HAP-1 (cell line): ENCODE results near the gene ULBP2.

Experiments
- DNase-seq, 2 experiments: peaks; one replicate each; pipeline ENCODE4 v3.0.0-alpha.2; 2016 to 2020; ENCODE audit warnings: low spot score in 2 of 2
- H3K27me3 ChIP-seq: fragments of 250-450 bp; sonication (Bioruptor Pico); 2 replicates; pipeline ENCODE4 v1.5.1; 2020; ENCODE audit warnings: low read depth, mild to moderate bottlenecking, moderate library complexity
- H3K36me3 ChIP-seq: fragments of 250-450 bp; sonication (Bioruptor Pico); replicated peaks from 2 replicates; pipeline ENCODE4 v1.5.1; 2020; ENCODE audit warnings: mild to moderate bottlenecking
- H3K4me1 ChIP-seq: fragments of 250-450 bp; sonication (Bioruptor Pico); 2 replicates; pipeline ENCODE4 v1.5.1; 2020; ENCODE audit warnings: mild to moderate bottlenecking
- H3K4me3 ChIP-seq: fragments of 250-450 bp; sonication (Bioruptor Pico); 2 replicates; pipeline ENCODE4 v1.5.1; 2020; ENCODE audit warnings: mild to moderate bottlenecking, moderate library complexity
- H3K9me3 ChIP-seq: fragments of 250-450 bp; sonication (Bioruptor Pico); 2 replicates; pipeline ENCODE4 v1.5.1; 2020; ENCODE audit warnings: mild to moderate bottlenecking, moderate library complexity
- in situ Hi-C: fragments of 300-500 bp; cut with MboI; formaldehyde crosslinking; loops from 3 replicates; pipeline ENCODE4 v1.14.3; 2020; ENCODE audit warnings: low sequenced_read_pairs, inconsistent platforms, mixed read lengths

The ULBP2 gene, protein sequence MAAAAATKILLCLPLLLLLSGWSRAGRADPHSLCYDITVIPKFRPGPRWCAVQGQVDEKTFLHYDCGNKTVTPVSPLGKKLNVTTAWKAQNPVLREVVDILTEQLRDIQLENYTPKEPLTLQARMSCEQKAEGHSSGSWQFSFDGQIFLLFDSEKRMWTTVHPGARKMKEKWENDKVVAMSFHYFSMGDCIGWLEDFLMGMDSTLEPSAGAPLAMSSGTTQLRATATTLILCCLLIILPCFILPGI

DNA sequence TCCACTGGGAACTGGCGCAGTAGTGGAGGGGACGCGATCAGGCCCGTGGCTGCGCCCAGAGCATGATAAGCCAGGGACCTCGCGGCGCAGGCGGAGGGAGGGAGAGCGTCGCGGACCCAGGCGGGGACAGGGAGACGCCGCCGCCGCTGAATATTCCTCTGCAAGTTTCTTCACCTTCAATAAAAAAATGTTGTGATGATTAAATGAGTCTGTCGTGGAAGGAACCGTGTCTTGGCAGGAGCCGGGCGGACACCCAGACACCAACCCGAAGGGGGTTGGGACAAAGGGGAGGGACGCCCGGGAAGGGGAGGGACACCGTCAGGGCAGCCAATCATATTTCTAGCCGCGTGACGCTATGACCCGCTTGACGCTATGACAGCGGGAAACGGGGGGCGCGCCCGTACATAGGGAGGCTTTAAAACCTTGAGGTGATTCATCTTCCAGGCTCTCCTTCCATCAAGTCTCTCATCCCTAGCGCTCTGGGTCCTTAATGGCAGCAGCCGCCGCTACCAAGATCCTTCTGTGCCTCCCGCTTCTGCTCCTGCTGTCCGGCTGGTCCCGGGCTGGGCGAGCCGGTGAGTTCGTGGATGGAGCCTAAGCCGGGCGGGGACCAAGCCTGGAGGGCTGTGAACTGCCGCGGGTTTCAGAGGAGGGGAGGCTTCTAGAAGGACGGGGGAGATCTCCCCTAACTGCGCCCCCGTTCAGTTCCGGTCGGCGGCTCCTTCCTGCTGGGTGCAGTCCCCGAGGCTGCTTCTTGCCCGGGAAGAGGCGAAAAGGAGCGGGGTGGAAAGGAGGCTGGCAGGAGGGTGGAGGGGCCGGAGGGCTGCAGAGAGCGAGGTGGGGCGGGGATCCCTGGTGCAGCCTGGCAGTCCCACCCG lies at the start of gene ULBP2:
ULBP2 (plus strand) TSS at position 432 of the 878 bp plus-strand sequence; CDS start at position 491, 59 bp downstream.
- H3K27me3 ChIP-seq, result 0 out of 2 replicates have a peak, but pooled peaks cover 4% of the 10 kb centered on the region
- in situ Hi-C loops, result loop anchor here (25.0 kb wide), 2 partner anchors 395 to 870 kb away; no protein-coding TSS in a partner anchor
- H3K36me3 ChIP-seq, result no peaks in the 10 kb centered on the region
- no peaks in the 10 kb centered on the region for H3K9me3 ChIP-seq
- H3K4me1 ChIP-seq, result peaks cover 5% of the 10 kb centered on the region; the same call in 1 of the 2 replicates
- peak; percentile 85 to 92 for DNase-seq
- peak within 1 kb of the TSS; percentile 69 for H3K4me3 ChIP-seq

DNA sequence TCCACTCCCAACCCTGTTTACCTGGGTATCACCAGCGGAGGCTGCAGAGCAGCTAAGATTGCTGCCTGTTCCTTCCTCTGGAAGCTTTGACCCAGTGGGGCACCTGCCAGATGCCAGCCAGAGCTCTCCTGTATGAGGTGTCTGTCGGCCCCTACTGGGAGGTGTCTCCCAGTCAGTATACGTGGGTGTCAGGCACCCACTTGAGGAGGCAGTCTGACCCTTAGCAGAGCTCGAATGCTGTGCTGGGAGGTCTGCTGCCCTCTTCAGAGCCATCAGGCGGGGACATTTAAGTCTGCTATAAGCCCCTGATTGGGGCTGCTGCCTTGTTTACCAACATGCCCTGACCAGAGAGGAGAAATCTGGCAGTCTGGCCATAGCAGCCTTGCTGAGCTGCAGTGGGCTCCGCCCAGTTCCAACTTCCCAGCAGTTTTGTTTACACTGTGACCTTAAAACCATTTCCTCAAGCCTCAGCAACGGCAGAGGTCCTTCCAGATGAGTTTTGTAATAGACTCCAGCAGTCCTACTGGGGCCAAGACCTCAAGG lies 46.7 kb upstream of the ULBP2 start:
- H3K4me1 ChIP-seq, result no peaks in the 10 kb centered on the region
- DNase-seq, result no peak
- H3K9me3 ChIP-seq, result no peaks in the 10 kb centered on the region
- H3K27me3 ChIP-seq, result no peaks in the 10 kb centered on the region
- H3K4me3 ChIP-seq, result no peak overlapping the region
- no peaks in the 10 kb centered on the region for H3K36me3 ChIP-seq
- in situ Hi-C loops, result no loop called here

DNA sequence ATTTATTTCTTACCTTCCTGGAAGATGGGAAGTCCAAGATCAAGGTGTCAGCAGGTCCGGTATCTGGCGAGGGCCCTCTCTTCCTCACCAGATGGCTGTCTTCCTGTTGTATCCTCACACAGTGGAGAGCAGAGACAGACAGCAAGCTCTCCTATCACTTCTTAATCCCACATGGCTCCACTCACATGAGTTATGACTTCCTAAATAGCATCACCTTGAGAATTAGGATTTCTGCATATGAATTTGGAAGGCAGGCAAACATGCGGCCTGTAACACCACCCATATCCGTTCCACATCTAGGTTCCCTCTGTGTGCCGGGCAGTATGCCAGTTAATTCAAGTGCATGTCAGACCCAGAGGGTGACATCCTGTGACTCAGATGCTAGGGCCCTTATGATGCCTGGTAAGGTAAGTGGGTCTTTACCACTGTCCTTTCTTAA lies 46.0 kb upstream of the ULBP2 start:
- H3K36me3 ChIP-seq, result no peaks in the 10 kb centered on the region
- no peaks in the 10 kb centered on the region for H3K27me3 ChIP-seq
- H3K9me3 ChIP-seq, result no peaks in the 10 kb centered on the region
- no peaks in the 10 kb centered on the region for H3K4me1 ChIP-seq
- DNase-seq, result no peak
- in situ Hi-C loops, result no loop called here
- no peak overlapping the region for H3K4me3 ChIP-seq

DNA sequence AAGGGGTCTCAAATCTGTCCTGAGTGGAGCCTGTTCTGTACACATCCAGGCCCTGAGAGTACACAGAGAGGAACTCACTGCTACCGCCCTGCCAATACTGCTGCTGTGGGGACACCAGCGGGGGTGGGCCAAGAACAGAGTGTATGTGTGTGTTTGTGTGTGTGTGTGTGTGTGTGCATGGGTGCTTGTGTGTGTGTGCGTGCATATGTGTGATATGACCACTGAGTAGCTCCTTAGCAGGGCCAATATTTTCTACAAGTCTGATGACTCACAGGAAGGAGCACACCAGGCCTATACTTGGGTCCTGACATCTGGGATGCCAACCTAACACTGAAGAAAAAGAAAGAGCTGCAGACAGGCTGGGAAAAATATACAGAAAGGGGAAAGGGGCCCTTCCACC lies 45.3 kb upstream of the ULBP2 start:
- H3K4me1 ChIP-seq, result no peaks in the 10 kb centered on the region
- in situ Hi-C loops, result no loop called here
- no peaks in the 10 kb centered on the region for H3K36me3 ChIP-seq
- H3K27me3 ChIP-seq, result no peaks in the 10 kb centered on the region
- no peak overlapping the region for H3K4me3 ChIP-seq
- DNase-seq, result no peak
- H3K9me3 ChIP-seq, result no peaks in the 10 kb centered on the region

DNA sequence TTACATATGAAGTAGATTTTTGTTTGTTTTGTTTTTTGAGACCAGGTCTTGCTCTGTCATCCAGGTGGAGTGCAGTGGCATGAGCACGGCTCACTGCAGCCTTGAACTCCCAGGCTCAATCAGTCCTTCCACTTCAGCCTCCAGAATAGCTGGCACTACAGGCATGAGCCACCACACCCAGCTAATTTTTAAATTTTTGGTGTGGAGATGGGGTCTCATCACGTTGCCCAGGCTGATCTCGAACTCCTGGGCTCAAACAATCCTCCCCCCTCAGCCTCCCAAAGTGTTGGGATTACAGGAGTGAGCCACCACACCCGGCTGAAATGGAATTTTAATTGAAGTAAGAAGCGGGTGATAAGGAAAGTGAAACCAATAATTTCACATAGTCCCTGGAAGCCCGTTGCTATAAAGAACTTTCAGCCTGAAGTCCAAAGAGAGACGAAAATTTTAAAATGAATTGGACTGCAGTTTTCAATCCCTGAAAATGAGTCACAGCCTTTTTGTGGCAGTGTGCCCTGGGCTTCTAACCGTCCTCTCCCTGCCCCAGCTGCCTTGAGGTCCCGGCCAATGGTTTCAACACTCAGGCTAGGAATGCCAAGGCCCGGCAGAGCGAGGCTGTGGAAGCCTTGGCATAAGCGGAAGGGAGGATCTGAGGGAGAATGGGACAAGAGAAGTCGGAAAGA lies 44.7 kb upstream of the ULBP2 start:
- H3K4me1 ChIP-seq, result no peaks in the 10 kb centered on the region
- in situ Hi-C loops, result no loop called here
- no peaks in the 10 kb centered on the region for H3K36me3 ChIP-seq
- no peaks in the 10 kb centered on the region; the same call in 1 of the 2 replicates for H3K27me3 ChIP-seq
- H3K9me3 ChIP-seq, result no peaks in the 10 kb centered on the region
- H3K4me3 ChIP-seq, result no peak overlapping the region
- no peak for DNase-seq

DNA sequence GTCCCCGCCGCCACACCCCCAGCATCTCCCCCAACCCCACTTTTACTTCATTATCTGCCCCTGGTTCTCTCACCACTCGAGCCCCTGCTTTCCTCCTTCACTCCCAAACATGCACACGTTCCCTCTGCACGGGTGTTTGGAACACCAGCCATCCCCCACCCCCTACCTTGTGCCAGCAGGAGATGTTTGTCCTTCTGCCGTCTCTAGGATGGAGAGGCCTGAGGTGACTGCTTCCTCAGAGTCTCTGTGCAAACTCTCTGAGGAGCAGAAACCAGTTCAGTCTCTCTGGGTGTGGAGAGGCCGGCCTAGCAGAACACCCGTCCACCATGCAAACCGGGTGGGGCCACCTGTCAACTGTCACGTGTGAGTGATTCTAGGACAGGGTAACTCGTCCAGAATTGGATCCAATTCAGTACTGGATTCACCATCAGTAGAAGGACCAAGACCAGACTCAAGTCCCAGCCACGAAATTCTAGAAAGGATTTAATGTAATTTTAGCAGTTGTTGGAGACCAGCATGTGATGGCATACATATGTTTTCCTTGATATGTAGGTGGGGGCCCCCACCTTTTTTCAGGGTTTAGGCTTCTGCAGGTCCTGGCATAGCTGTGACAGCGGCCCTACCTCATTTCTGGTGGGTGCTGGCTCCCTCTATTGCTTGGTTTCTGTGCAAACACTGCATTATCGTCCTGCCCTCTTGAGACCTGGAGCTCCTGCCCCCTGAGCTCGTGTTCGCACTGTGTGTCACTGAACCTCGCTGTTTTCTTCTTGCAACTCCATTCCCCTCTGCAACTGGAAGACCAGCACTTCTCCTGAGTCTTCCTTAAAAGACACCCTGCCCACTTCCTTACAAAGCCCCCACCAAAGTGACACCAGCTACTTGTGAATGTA lies 43.7 kb upstream of the ULBP2 start, which contains the start of gene RAET1E:
RAET1E (minus strand) TSS at position 259 of the 890 bp plus-strand sequence. CDS start 7,212 bp downstream, outside the sequence.
- in situ Hi-C loops, result no loop called here
- Histone ChIP-seq H3K27me3 (no peaks in the 10 kb centered on the region; the same call in 1 of the 2 replicates), H3K9me3 (no peaks in the 10 kb centered on the region), H3K4me1 (no peaks in the 10 kb centered on the region), H3K4me3 (no peak within 1 kb of the TSS), H3K36me3 (no peaks in the 10 kb centered on the region)
- no peak for DNase-seq

DNA sequence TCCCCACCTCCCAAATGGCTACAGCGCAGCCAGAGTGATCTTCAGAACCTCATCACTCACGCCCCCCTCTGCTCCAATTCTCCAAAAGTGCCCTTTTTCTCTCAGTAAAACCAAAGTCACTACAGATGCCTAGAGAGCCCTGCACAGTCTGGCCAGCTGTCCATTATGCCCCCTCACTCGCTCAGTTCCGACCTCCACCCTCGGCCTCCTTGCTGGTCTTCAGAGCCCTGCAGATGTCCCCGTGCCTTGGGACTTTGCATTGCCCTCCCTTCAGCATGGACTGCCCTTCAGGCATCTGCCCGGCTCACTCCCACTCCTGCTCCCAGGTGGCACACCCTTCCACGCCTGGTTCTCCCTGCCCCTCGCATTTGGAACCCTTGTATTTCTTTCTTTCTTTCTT lies 42.8 kb upstream of the ULBP2 start:
- no peak for DNase-seq
- in situ Hi-C loops, result no loop called here
- no peak overlapping the region for H3K4me3 ChIP-seq
- no peaks in the 10 kb centered on the region for H3K4me1 ChIP-seq
- H3K36me3 ChIP-seq, result no peaks in the 10 kb centered on the region
- no peaks in the 10 kb centered on the region; the same call in 1 of the 2 replicates for H3K27me3 ChIP-seq
- no peaks in the 10 kb centered on the region for H3K9me3 ChIP-seq

DNA sequence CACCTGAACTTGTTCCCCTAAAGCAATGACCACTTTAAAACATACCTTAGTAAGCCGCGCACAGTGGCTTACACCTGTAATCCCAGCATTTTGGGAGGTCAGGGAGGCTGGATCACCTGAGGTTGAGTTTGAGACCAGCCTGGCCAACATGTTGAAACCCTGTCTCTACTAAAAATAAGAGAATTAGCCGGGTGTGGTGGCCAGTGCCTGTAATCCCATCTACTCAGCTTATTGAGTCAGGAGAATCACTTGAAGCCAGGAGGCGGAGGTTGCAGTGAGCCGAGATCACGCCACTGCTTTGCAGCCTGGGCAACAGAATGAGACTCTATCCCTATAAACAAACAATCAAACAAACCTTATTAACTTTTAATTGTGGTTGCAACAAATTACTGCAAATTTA lies 42.3 kb upstream of the ULBP2 start:
- no peak for DNase-seq
- in situ Hi-C loops, result no loop called here
- H3K27me3 ChIP-seq, result no peaks in the 10 kb centered on the region; the same call in 1 of the 2 replicates

DNA sequence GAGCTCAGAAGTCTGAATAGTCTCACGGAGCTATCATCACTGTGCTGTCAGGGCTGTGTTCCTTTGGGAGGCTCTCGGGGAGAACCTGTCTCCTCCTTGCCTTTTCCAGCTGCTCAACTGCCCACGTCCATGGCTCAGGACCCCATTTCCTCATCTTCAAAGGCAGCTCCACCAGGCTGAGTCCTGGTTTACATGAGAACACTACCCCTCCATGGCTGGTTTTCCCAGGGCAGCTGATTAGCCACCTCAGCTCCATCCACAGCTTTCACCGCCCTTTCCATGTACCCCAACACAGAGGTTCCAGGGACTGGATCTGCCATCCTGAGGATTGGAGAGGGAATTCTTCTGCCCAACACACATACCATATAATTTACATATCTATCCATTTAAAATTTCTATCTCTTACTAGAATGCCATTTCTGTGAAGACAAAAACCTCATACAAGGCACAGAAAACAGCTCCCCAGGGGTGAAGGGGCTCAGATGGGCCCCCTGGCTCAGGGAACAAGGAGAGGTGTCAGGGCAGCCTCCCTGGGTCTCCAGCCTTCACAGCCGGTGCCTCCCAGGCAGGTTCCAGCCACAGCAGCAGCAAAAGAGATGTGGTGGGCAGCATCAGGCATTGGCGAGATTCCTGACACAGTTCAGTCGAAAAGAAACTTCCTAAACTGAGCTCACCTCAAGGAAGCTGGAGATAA lies 41.7 kb upstream of the ULBP2 start:
- Histone ChIP-seq H3K27me3 (no peaks in the 10 kb centered on the region; the same call in 1 of the 2 replicates), H3K36me3 (no peaks in the 10 kb centered on the region)
- in situ Hi-C loops, result loop anchor here (25.0 kb wide), 1 partner anchor 838 kb away; no protein-coding TSS in a partner anchor

More for the DNA sequence above, 42.3 kb upstream of the ULBP2 start:
- no peak overlapping the region for H3K4me3 ChIP-seq
- H3K4me1 ChIP-seq, result no peaks in the 10 kb centered on the region
- no peaks in the 10 kb centered on the region for H3K9me3 ChIP-seq
- H3K36me3 ChIP-seq, result no peaks in the 10 kb centered on the region

DNA sequence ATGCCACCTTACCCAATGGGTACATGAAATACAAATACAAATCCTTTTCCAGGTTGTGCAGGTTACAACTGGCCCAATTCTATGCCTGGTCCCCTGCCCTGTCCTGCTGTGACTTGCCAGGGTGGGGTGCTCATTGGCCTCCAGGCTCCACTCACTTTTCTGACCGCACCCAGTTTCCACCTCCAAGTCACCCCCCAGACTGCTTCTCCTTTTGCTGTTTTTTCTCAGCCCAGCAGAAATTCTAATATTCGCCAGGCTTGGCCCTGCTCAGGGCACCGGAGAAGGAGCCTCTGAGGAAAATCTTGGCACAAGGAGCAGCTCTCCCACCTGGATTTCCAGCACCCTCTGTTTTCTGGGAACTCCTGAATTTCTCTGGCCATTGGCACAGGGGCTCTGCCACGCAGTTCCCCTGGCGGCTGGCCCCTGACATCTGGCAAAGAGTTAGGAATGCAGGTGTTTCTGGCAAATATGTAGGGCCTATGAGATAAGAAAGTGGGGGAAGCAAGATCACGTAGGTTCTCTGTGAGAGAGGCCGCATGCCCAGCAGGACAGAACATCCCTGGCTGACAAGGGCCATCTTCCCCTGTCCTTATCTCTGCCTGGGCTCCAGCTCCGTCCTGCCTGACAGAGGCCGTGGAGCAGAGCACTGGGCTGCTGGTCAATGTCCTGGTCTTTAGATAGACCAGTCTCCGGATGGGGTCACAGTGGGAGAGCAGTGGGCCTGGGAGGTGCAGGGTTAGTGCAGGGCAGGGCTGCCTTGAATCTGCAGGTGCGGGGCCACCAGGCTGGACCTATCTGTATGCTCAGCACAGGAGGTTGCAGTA lies 41.0 kb upstream of the ULBP2 start:
- no peak overlapping the region for H3K4me3 ChIP-seq
- no peaks in the 10 kb centered on the region for H3K4me1 ChIP-seq
- H3K27me3 ChIP-seq, result no peaks in the 10 kb centered on the region; the same call in 1 of the 2 replicates
- H3K36me3 ChIP-seq, result no peaks in the 10 kb centered on the region
- DNase-seq, result no peak
- no peaks in the 10 kb centered on the region for H3K9me3 ChIP-seq
- in situ Hi-C loops, result loop anchor here (25.0 kb wide), 1 partner anchor 839 kb away; no protein-coding TSS in a partner anchor

More for the DNA sequence above, 41.7 kb upstream of the ULBP2 start:
- no peak for DNase-seq
- H3K4me3 ChIP-seq, result no peak overlapping the region
- H3K4me1 ChIP-seq, result no peaks in the 10 kb centered on the region
- H3K9me3 ChIP-seq, result no peaks in the 10 kb centered on the region

DNA sequence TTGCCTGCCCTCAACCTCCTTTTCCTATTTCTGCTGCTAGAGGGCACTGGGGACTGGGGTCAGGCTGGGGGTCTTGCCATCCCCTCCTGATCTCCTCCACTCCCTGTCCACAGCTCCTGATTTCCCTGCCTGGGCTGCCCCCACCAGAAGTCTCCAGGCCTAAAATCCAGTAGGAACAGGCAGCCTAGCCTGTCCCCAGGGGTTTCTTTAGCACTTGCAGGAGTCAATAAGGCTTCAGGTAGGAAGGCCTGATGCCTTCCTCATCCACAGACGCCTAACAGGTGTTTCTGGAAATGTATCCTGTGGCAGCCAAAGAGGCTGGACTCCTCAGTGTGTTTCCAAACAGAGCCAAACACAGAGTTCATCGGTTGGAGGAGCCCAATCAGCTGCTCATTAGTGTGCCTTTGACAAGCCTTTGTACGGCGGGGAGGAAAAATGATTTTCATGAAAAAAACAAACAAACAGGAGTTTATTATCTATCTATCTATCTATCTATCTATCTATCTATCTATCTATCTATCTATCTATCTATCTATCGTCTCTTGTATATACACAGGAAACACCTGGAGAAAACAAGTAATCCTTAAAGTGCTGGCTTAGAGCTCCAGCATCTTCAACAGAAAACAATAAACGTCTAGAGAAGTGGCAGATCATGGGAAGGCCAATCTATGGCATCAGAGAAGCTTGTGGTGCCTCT lies 40.2 kb upstream of the ULBP2 start:
- in situ Hi-C loops, result loop anchor here (25.0 kb wide), 1 partner anchor 839 kb away; no protein-coding TSS in a partner anchor
- H3K36me3 ChIP-seq, result no peaks in the 10 kb centered on the region
- no peak for DNase-seq
- no peak overlapping the region for H3K4me3 ChIP-seq
- H3K4me1 ChIP-seq, result no peaks in the 10 kb centered on the region
- no peaks in the 10 kb centered on the region for H3K9me3 ChIP-seq
- H3K27me3 ChIP-seq, result no peaks in the 10 kb centered on the region; the same call in 1 of the 2 replicates
